Measurements from ENCODE around the gene ALOX12B.

Gene ALOX12B

DNA sequence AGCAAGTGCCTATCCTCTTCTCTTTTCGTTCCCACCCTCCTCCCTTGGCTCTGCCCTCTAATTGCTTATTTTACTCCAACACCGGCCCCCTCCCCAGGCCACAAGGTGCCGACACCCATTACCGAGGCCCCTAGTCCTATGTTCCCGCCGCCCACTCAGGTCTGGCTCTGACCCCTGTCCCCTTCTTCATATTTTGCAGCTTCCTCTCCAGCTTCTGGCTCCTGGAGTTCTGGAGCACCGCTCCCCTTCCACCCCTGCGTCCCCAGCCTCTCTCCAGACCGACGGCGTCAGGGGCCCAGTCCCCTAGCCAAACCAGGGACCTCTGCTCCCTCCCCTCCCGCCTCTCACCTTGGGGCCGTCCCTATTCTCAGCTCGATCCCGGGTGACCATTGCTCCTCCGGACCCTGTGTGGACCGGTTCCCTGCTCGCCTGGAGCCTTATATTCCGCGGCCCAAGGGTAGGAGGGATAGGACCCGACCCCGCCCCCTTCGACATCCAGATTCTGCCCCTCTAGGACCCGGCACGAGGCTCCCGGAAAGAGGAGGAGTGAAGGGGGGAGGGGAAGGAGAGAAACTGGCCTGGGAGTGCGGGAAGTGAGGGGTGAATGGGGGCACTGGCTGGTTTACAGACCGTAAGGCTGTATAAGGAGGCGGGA, 36.3 kb upstream of the ALOX12B start, which contains the start of gene HES7:
Gene HES7 (minus strand): TSS at position 412 of the 655 bp plus-strand sequence. CDS start 22 bp downstream, at position 390.
- Histone ChIP-seq H3K27ac (ENCODE audit: low read length) (no peak within 1 kb of the TSS), H3K27me3 (ENCODE audit: low read depth, low read length) (peaks cover 31% of the 10 kb centered on the region), H3K4me1 (ENCODE audit: control insufficient read depth in 1 of 2, insufficient read depth in 2 of 2, low read length in 2 of 2) (peaks cover 21 to 64% of the 10 kb centered on the region in 2 donors), H3K36me3 (ENCODE audit: control insufficient read depth in 1 of 2, insufficient read depth in 2 of 2, low read length in 2 of 2) (no peaks in the 10 kb centered on the region), H3K9me3 (ENCODE audit: control insufficient read depth in 1 of 2, low read length in 2 of 2) (no peaks in the 10 kb centered on the region), H3K4me3 (ENCODE audit: low read depth in 1 of 2, low read length in 2 of 2) (peak within 1 kb of the TSS; percentile 73 to 81)

DNA sequence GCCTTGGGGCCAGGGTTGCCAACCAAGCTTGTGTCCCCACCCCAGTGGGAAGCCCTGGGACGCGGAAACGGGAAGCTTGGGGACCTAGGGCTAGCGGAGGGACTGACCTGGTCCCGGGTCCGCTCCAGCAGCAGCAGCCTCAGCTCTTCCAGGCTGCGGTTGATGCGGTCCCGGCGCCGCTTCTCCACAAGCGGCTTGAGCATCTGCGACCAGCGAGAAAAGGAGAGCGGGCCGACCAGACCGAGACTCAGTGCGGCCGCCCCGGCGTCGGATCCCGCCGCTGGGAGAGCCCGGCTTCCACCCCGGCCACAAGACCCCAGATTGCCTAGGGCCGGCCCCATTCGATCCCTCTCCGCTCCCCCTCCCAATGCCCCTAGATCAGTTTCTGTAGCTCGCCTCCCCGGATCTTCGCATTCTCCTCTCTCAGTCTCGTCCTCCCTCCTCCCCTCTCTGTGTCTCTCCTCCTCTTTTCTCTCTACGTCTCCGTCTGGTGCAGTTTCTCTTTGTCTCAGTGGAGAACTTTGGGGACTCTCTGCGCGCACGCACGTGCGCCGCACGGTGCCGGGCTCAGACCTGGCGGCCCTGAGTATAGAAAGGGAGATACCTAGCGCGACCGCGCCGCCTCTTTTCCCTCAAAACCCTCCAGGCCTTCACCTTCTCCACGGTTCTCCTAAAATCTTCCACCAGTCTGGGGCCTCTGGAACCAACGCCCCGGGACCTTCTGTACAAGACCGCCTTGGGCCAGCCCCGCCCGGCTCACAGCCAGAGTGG, 35.6 kb upstream of the ALOX12B start:
- peak overlapping the region; percentile 57 to 73 for H3K4me3 ChIP-seq (ENCODE audit: low read depth in 1 of 2, low read length in 2 of 2)
- peaks cover 31% of the 10 kb centered on the region for H3K27me3 ChIP-seq (ENCODE audit: low read depth, low read length)
- H3K27ac ChIP-seq (ENCODE audit: low read length) = no peak overlapping the region
- no peaks in the 10 kb centered on the region for H3K36me3 ChIP-seq (ENCODE audit: control insufficient read depth in 1 of 2, insufficient read depth in 2 of 2, low read length in 2 of 2)
- peaks cover 25 to 71% of the 10 kb centered on the region in 2 donors for H3K4me1 ChIP-seq (ENCODE audit: control insufficient read depth in 1 of 2, insufficient read depth in 2 of 2, low read length in 2 of 2)
- H3K9me3 ChIP-seq (ENCODE audit: control insufficient read depth in 1 of 2, low read length in 2 of 2) = no peaks in the 10 kb centered on the region

DNA sequence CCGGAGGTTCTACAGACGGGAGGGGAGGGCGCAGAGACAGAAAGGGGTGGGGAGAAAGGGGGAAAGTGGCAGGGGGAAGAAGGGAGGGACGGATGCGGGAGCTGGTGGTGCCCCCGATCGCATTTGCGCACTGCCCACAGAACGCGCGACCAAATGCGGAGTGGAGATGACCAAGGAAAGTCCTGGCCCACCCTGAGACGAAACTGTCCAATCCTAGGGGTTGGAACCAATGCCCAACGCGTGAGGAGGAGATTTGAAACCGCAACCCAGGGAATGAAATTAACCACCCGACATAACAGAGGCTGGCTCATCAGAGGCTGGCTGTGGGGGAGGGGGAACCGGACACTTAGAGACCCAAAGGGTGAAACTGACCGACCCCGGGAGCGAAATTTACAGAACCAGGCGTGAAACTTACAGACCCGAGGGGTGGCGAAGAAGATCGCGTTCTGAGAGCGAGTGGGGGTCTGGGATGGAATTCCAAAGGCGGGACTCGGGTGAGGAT, 35.0 kb upstream of the ALOX12B start:
- H3K27ac ChIP-seq (ENCODE audit: low read length) = no peak overlapping the region
- H3K4me3 ChIP-seq (ENCODE audit: low read depth in 1 of 2, low read length in 2 of 2) = peak overlapping the region; percentile 57 to 73
- H3K36me3 ChIP-seq (ENCODE audit: control insufficient read depth in 1 of 2, insufficient read depth in 2 of 2, low read length in 2 of 2) = no peaks in the 10 kb centered on the region
- peaks cover 31 to 77% of the 10 kb centered on the region in 2 donors for H3K4me1 ChIP-seq (ENCODE audit: control insufficient read depth in 1 of 2, insufficient read depth in 2 of 2, low read length in 2 of 2)
- peaks cover 34% of the 10 kb centered on the region for H3K27me3 ChIP-seq (ENCODE audit: low read depth, low read length)
- no peaks in the 10 kb centered on the region for H3K9me3 ChIP-seq (ENCODE audit: control insufficient read depth in 1 of 2, low read length in 2 of 2)

DNA sequence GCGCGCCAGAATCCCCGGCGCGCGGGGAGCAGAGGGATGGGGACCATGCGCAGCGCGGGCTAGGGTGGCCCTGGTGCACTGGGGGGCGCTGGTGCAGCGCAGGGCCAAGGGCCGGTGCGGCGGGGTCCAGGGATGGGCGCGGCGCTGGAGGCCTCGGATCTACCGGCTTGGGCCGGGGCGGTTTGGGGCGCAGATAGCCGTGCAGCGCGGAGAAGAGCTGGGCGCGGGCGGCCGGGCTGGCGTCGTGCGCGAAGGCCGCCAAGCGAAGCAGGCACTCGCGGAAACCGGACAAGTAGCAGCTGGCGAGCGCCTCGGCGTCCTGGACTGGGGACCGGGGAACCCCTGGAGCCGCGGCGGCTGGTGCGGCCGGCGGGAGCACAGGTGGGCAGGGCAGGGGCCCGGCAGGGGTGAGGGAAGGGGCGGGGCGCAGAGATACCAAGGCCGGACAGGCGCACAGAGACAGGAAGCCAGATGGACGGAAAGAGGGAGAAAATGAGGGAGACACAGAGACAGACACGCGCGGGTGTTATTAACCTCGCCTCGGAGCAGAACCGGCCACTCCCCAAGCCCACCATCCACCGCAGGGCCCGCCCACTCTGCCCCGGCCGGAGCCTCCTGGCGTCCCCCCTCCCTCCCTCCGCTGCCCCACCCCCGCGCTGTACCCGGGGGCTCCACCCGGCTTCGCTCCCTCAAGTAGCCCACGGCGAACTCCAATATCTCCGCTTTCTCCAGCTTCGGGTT, 34.3 kb upstream of the ALOX12B start:
- Histone ChIP-seq H3K4me1 (ENCODE audit: control insufficient read depth in 1 of 2, insufficient read depth in 2 of 2, low read length in 2 of 2) (peaks cover 33 to 75% of the 10 kb centered on the region in 2 donors), H3K27ac (ENCODE audit: low read length) (no peak overlapping the region), H3K36me3 (ENCODE audit: control insufficient read depth in 1 of 2, insufficient read depth in 2 of 2, low read length in 2 of 2) (no peaks in the 10 kb centered on the region)

GRCh38 chr17:8121407-8121680, 33.8 kb upstream of the ALOX12B start:
- H3K27ac ChIP-seq (ENCODE audit: low read length) = no peak overlapping the region
- H3K27me3 ChIP-seq (ENCODE audit: low read depth, low read length) = peaks cover 39% of the 10 kb centered on the region
- no peaks in the 10 kb centered on the region for H3K36me3 ChIP-seq (ENCODE audit: control insufficient read depth in 1 of 2, insufficient read depth in 2 of 2, low read length in 2 of 2)
- peak overlapping the region in 1 of 2 donors; percentile 73 for H3K4me3 ChIP-seq (ENCODE audit: low read depth in 1 of 2, low read length in 2 of 2)
- H3K4me1 ChIP-seq (ENCODE audit: control insufficient read depth in 1 of 2, insufficient read depth in 2 of 2, low read length in 2 of 2) = peaks cover 33 to 74% of the 10 kb centered on the region in 2 donors
- H3K9me3 ChIP-seq (ENCODE audit: control insufficient read depth in 1 of 2, low read length in 2 of 2) = no peaks in the 10 kb centered on the region

More for the DNA sequence above, 34.3 kb upstream of the ALOX12B start:
- H3K27me3 ChIP-seq (ENCODE audit: low read depth, low read length) = peaks cover 34% of the 10 kb centered on the region
- H3K4me3 ChIP-seq (ENCODE audit: low read depth in 1 of 2, low read length in 2 of 2) = peak overlapping the region; percentile 57 to 73
- no peaks in the 10 kb centered on the region for H3K9me3 ChIP-seq (ENCODE audit: control insufficient read depth in 1 of 2, low read length in 2 of 2)

DNA sequence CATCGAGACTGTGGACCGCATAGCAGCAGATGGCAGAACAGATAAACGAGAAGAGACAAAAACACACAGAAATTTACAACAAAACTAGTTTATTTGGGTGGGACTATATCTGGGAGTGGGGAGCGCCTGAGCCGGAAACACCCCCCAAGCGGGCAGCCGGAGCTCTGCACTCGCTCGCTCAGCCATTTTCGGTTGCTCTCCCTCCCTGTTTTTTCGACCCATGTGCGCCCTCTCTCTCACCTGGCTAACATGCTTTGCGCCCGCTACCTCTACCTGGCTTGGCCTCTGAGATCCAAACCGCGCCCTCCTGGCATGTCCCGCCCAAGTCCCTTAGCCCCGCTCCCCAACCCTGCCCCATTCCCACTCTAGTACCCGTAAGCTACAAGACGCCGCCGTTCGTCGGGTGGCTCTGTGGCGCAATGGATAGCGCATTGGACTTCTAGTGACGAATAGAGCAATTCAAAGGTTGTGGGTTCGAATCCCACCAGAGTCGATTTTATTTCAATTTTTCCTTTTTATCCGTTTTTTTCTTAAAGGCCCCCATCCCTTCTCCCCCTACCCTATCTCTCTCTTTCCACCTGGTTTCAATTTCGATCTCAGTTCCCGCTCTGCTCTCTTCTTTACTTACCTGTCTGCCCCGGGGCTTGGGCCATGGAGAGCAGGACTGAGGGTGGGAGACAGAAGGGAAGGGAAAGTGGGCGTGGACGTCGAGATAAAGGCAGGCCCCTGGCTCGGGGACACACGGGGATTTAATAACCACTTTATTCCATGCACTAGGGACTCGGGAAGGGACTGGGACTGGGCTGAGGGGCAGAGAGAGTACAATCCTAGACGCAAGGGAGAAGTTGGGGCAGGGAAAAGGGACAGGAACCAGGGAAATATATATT, 33.2 kb upstream of the ALOX12B start:
- H3K27me3 ChIP-seq (ENCODE audit: low read depth, low read length) = peaks cover 45% of the 10 kb centered on the region
- peaks cover 29 to 69% of the 10 kb centered on the region in 2 donors for H3K4me1 ChIP-seq (ENCODE audit: control insufficient read depth in 1 of 2, insufficient read depth in 2 of 2, low read length in 2 of 2)
- no peak overlapping the region for H3K27ac ChIP-seq (ENCODE audit: low read length)

GRCh38 chr17:8119581-8120519, 32.3 kb upstream of the ALOX12B start:
- peaks cover 27 to 60% of the 10 kb centered on the region in 2 donors for H3K4me1 ChIP-seq (ENCODE audit: control insufficient read depth in 1 of 2, insufficient read depth in 2 of 2, low read length in 2 of 2)
- no peak overlapping the region for H3K27ac ChIP-seq (ENCODE audit: low read length)
- H3K9me3 ChIP-seq (ENCODE audit: control insufficient read depth in 1 of 2, low read length in 2 of 2) = no peaks in the 10 kb centered on the region
- H3K4me3 ChIP-seq (ENCODE audit: low read depth in 1 of 2, low read length in 2 of 2) = peak overlapping the region; percentile 75 to 84
- H3K27me3 ChIP-seq (ENCODE audit: low read depth, low read length) = peaks cover 50% of the 10 kb centered on the region
- no peaks in the 10 kb centered on the region for H3K36me3 ChIP-seq (ENCODE audit: control insufficient read depth in 1 of 2, insufficient read depth in 2 of 2, low read length in 2 of 2)

More for the DNA sequence above, 33.2 kb upstream of the ALOX12B start:
- Histone ChIP-seq H3K36me3 (ENCODE audit: control insufficient read depth in 1 of 2, insufficient read depth in 2 of 2, low read length in 2 of 2) (no peaks in the 10 kb centered on the region), H3K4me3 (ENCODE audit: low read depth in 1 of 2, low read length in 2 of 2) (peak overlapping the region; percentile 42 to 73), H3K9me3 (ENCODE audit: control insufficient read depth in 1 of 2, low read length in 2 of 2) (no peaks in the 10 kb centered on the region)

GRCh38 chr17:8118769-8119580, 31.5 kb upstream of the ALOX12B start:
- peaks cover 49% of the 10 kb centered on the region for H3K27me3 ChIP-seq (ENCODE audit: low read depth, low read length)
- H3K4me1 ChIP-seq (ENCODE audit: control insufficient read depth in 1 of 2, insufficient read depth in 2 of 2, low read length in 2 of 2) = peaks cover 20 to 51% of the 10 kb centered on the region in 2 donors
- H3K9me3 ChIP-seq (ENCODE audit: control insufficient read depth in 1 of 2, low read length in 2 of 2) = no peaks in the 10 kb centered on the region

DNA sequence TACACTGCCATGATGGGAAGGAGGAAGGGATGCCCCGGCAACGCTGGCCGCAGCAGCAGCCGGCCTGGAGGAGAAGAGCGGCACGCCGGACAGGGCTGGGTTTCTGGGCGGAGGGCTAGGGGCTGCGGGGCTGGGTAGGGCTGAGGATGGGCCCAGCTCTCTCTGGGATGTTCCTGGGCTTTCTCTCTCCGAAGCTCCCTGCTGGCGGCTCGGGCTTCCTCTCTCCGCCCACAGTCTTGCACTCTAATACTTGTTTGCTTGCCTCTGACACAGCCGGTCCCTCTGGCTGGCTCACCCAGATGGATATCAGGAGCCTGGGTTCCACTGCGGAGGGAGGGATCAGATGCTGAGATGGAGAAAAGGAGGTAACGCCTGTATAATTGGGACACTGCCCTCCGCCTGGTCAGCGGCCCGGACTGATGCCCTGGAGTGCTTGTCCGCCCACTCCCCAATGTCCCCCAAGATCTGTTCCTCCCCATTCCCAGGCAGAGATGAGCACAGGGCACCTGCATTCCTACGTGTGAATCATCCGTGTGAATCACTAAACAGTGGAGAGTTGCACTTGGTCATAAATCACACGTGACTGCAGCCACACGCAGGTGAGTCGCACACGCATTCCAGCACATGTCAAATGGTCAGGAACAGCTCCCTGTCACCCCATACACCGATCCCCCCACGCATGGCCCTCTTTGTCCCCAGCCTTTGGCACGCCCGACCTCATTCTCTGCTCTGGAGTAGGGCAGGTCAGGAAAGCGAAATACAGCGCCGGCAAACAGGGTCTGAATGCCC, 30.7 kb upstream of the ALOX12B start, which contains the start of gene ALOXE3:
Gene ALOXE3 (minus strand): TSS at position 535 of the 789 bp plus-strand sequence. CDS start 524 bp downstream, at position 11.
- Histone ChIP-seq H3K27ac (ENCODE audit: low read length) (no peak within 1 kb of the TSS), H3K27me3 (ENCODE audit: low read depth, low read length) (peaks cover 42% of the 10 kb centered on the region), H3K36me3 (ENCODE audit: control insufficient read depth in 1 of 2, insufficient read depth in 2 of 2, low read length in 2 of 2) (no peaks in the 10 kb centered on the region), H3K4me1 (ENCODE audit: control insufficient read depth in 1 of 2, insufficient read depth in 2 of 2, low read length in 2 of 2) (peaks cover 20 to 43% of the 10 kb centered on the region in 2 donors), H3K9me3 (ENCODE audit: control insufficient read depth in 1 of 2, low read length in 2 of 2) (no peaks in the 10 kb centered on the region), H3K4me3 (ENCODE audit: low read depth in 1 of 2, low read length in 2 of 2) (peak within 1 kb of the TSS; percentile 75 to 84)

More at GRCh38 chr17:8118769-8119580, 31.5 kb upstream of the ALOX12B start:
- H3K27ac ChIP-seq (ENCODE audit: low read length) = no peak overlapping the region
- no peaks in the 10 kb centered on the region for H3K36me3 ChIP-seq (ENCODE audit: control insufficient read depth in 1 of 2, insufficient read depth in 2 of 2, low read length in 2 of 2)
- H3K4me3 ChIP-seq (ENCODE audit: low read depth in 1 of 2, low read length in 2 of 2) = peak overlapping the region; percentile 75 to 84

Measured in muscle layer of duodenum (tissue), 2 donors.